Aorta (tissue), 5 donors: Measurements from ENCODE around the gene ABCG1. TPM values are rescaled to one million over a fixed set of nuclear protein-coding genes. Genes with fewer than 3 reads are reported as not detected.

Experiments used
- ATAC-seq: fragments of 200-7000 bp; cut with Tn5 transposase; one replicate; pipeline ENCODE4 v1.9.1; 2022; ENCODE audit warnings: moderate library complexity; ENCODE audit not compliant: low FRiP score
- DNase-seq, 2 donors: peaks; one replicate each; pipeline ENCODE4 v3.0.0-alpha.2; 2020
- H3K27ac ChIP-seq, 2 donors: one replicate each; pipeline ENCODE4 v1.5.1; 2013; ENCODE audit warnings: low read length in 2 of 2, mild to moderate bottlenecking in 2 of 2, moderate library complexity in 2 of 2, control low read depth in 1 of 2, inconsistent platforms in 1 of 2, low read depth in 1 of 2
- H3K27me3 ChIP-seq, 2 donors: one replicate each; pipeline ENCODE4 v1.6.1; 2013; ENCODE audit warnings: control low read depth in 1 of 2, low read length in 1 of 2, mild to moderate bottlenecking in 1 of 2, moderate library complexity in 1 of 2; ENCODE audit not compliant: insufficient read depth in 2 of 2, control insufficient read depth in 1 of 2
- H3K36me3 ChIP-seq, 2 donors: one replicate each; pipeline ENCODE4 v1.6.1; 2013; ENCODE audit warnings: control low read depth in 1 of 2, low read length in 1 of 2, mild to moderate bottlenecking in 1 of 2; ENCODE audit not compliant: insufficient read depth in 2 of 2, control insufficient read depth in 1 of 2
- H3K4me1 ChIP-seq, 2 donors: one replicate each; pipeline ENCODE4 v1.6.1; 2013; ENCODE audit warnings: low read length in 2 of 2, control low read depth in 1 of 2, mild to moderate bottlenecking in 1 of 2, moderate library complexity in 1 of 2; ENCODE audit not compliant: insufficient read depth in 2 of 2, control insufficient read depth in 1 of 2
- H3K4me3 ChIP-seq, 2 donors: one replicate each; pipeline ENCODE4 v1.5.1; 2013; ENCODE audit warnings: low read length in 2 of 2, control low read depth in 1 of 2, mild to moderate bottlenecking in 1 of 2
- H3K9me3 ChIP-seq: one replicate; pipeline ENCODE4 v1.6.1; 2013; ENCODE audit warnings: mild to moderate bottlenecking, low read length; ENCODE audit not compliant: control insufficient read depth
- WGBS, 2 donors: extraction: QIAGEN DNeasy Blood & Tissue Kit; methylation state at CpG; one replicate each; pipeline ENCODE4 v1.1.7; 2013; 5-methylcytosine and 5-hydroxymethylcytosine counted together
- intact Hi-C, 2 donors: fragments of 100-400 bp; cut with DNase I; formaldehyde crosslinking; loops; one replicate each; pipeline versions ENCODE4 v1.14.2 to v1.15.0; 2022
- polyA plus RNA-seq, 2 donors: library from polyadenylated mRNA; stranded (reverse); fragments of 200-250 nt; gene quantifications; one replicate each; pipeline ENCODE4 v1.2.3, GENCODE V29; 2013
- total RNA-seq, 2 donors: library from RNA; stranded (reverse); fragmentation: NEBNext Ultra II Directional; extraction: Animal tissue kit (Norgen Biotek cat#: 25700); gene quantifications; one replicate each; pipeline ENCODE4 v1.2.1, GENCODE V29; 2021
- donor health status: healthy with polysubstance abuse.
- donor health status: Bipolar disorder and iron deficiency.
- donor health status: DM: no; HTN: no; CAD: no.
- donor health status: DM: no; HTN: no; CAD: no.
- donor health status: DM: yes; HTN: yes; CAD: no.

ABCG1 gene
- total and polyA plus RNA-seq, 4 donors = 4.8 to 24.2 (median 13.1) TPM

GRCh38 chr21:42330380-42331371 lies 111.7 kb downstream of the ABCG1 start:
- intact Hi-C loops = no loop called here
- Histone ChIP-seq H3K9me3 (peaks cover 5% of the 10 kb centered on the region), H3K27ac (no peak overlapping the region), H3K27me3 (no peaks in the 10 kb centered on the region), H3K4me1 (no peaks in the 10 kb centered on the region), H3K36me3 (no peaks in the 10 kb centered on the region), H3K4me3 (no peak overlapping the region)
- ATAC-seq (no peak), DNase-seq (no peak)
- WGBS, 2 donors = 84 to 86% methylated on average over 4 of the region's 4 CpGs

GRCh38 chr21:42331660-42332059 lies 112.7 kb downstream of the ABCG1 start:
- Histone ChIP-seq H3K36me3 (no peaks in the 10 kb centered on the region), H3K4me3 (no peak overlapping the region), H3K9me3 (peaks cover 5% of the 10 kb centered on the region), H3K4me1 (no peaks in the 10 kb centered on the region), H3K27ac (no peak overlapping the region), H3K27me3 (no peaks in the 10 kb centered on the region)
- intact Hi-C loops = no loop called here
- no peak for DNase-seq
- ATAC-seq = no peak

GRCh38 chr21:42332557-42333317 lies 113.8 kb downstream of the ABCG1 start:
- DNase-seq (no peak), ATAC-seq (no peak)
- Histone ChIP-seq H3K4me1 (no peaks in the 10 kb centered on the region), H3K4me3 (no peak overlapping the region), H3K27ac (no peak overlapping the region), H3K9me3 (peaks cover 5% of the 10 kb centered on the region), H3K27me3 (no peaks in the 10 kb centered on the region), H3K36me3 (no peaks in the 10 kb centered on the region)
- intact Hi-C loops = no loop called here
- 69 to 73% methylated on average over 5 of the region's 5 CpGs for WGBS, 2 donors

- Histone ChIP-seq H3K27me3 (no peaks in the 10 kb centered on the region), H3K27ac (no peak overlapping the region), H3K9me3 (peaks cover 5% of the 10 kb centered on the region), H3K4me1 (no peaks in the 10 kb centered on the region), H3K36me3 (no peaks in the 10 kb centered on the region), H3K4me3 (no peak overlapping the region)
- ATAC-seq (no peak), DNase-seq (no peak)
- intact Hi-C loops = no loop called here
- 8 to 9% methylated on average over 10 of the region's 10 CpGs for WGBS, 2 donors
Observed at GRCh38 chr21:42336054-42336453, 117.1 kb downstream of the ABCG1 start.

GRCh38 chr21:42337276-42337675 lies 118.3 kb downstream of the ABCG1 start:
- 82 to 83% methylated on average over 4 of the region's 4 CpGs for WGBS, 2 donors

GRCh38 chr21:42337830-42338728 lies 119.1 kb downstream of the ABCG1 start:
- DNase-seq (peak in 1 of 2 donors; percentile 65), ATAC-seq (peak; percentile 54)
- Histone ChIP-seq H3K4me1 (no peaks in the 10 kb centered on the region), H3K9me3 (no peaks in the 10 kb centered on the region), H3K27ac (no peak overlapping the region), H3K4me3 (no peak overlapping the region), H3K27me3 (no peaks in the 10 kb centered on the region), H3K36me3 (no peaks in the 10 kb centered on the region)
- WGBS, 2 donors = 24 to 32% methylated on average over 23 of the region's 23 CpGs
- intact Hi-C loops = no loop called here

More at GRCh38 chr21:42337276-42337675, 118.3 kb downstream of the ABCG1 start:
- intact Hi-C loops = no loop called here
- H3K4me1 ChIP-seq = no peaks in the 10 kb centered on the region
- no peak for DNase-seq
- no peak for ATAC-seq
- no peak overlapping the region for H3K27ac ChIP-seq
- no peaks in the 10 kb centered on the region for H3K36me3 ChIP-seq
- peaks cover under 1% of the 10 kb centered on the region for H3K9me3 ChIP-seq
- no peaks in the 10 kb centered on the region for H3K27me3 ChIP-seq
- H3K4me3 ChIP-seq = no peak overlapping the region

- H3K4me1 ChIP-seq = no peaks in the 10 kb centered on the region
- no peaks in the 10 kb centered on the region for H3K36me3 ChIP-seq
- H3K9me3 ChIP-seq = no peaks in the 10 kb centered on the region
- WGBS, 2 donors = 90 to 94% methylated on average over 17 of the region's 17 CpGs
- DNase-seq = no peak
- no peak for ATAC-seq
- no peaks in the 10 kb centered on the region for H3K27me3 ChIP-seq
- H3K27ac ChIP-seq = no peak overlapping the region
- intact Hi-C loops = no loop called here
- no peak overlapping the region for H3K4me3 ChIP-seq
Observed at GRCh38 chr21:42338729-42339715, 120.1 kb downstream of the ABCG1 start.
